ENCODE results near the gene SMIM29. TPM values are rescaled to one million over a fixed set of nuclear protein-coding genes. Genes with fewer than 3 reads are reported as not detected.

SMIM29 gene
- total RNA-seq (ENCODE audit: low replicate concordance): 21.3 and 27.6 TPM in 2 replicates

GRCh38 chr6:34248727-34249468 is at the start of gene SMIM29:
Gene SMIM29 (minus strand): TSS chr6:34249006. CDS start chr6:34247791, 1,215 bp downstream.

GRCh38 chr6:34236443-34237315 is 12.1 kb downstream of the SMIM29 start, which contains the start of gene HMGA1:
Gene HMGA1 (plus strand): TSS chr6:34236873. CDS start chr6:34240781, 3,908 bp downstream.

Other genes starting within 250 kb of the SMIM29 start
- gene GRM4, start 102.9 kb downstream of the SMIM29 start, total RNA-seq (ENCODE audit: low replicate concordance): not detected in 2 replicates
- 14.3 and 66.0 TPM in 2 replicates for gene HMGA1, start 12.1 kb downstream of the SMIM29 start, total RNA-seq (ENCODE audit: low replicate concordance)
- gene NUDT3, start 143.7 kb upstream of the SMIM29 start, total RNA-seq (ENCODE audit: low replicate concordance): 13.2 and 13.9 TPM in 2 replicates
- gene RPS10, start 177.1 kb upstream of the SMIM29 start, total RNA-seq (ENCODE audit: low replicate concordance): 2,473 and 3,211 TPM in 2 replicates
- gene PACSIN1, start 217.1 kb upstream of the SMIM29 start, total RNA-seq (ENCODE audit: low replicate concordance): not detected in 2 replicates

All from smooth muscle cell of the coronary artery (primary cell).